Left ventricle myocardium superior (tissue), 1 donor: Measurements from ENCODE around the gene A3GALT2. TPM values are rescaled to one million over a fixed set of nuclear protein-coding genes. Genes with fewer than 3 reads are reported as not detected.

Experiments
- ATAC-seq: fragments of 200-7000 bp; cut with Tn5 transposase; one replicate; pipeline ENCODE4 v1.9.1; 2020; ENCODE audit warnings: mild to moderate bottlenecking, moderate library complexity
- DNase-seq: peaks from one replicate; pipeline ENCODE4 v3.0.0-alpha.2; 2020
- intact Hi-C: fragments of 100-400 bp; cut with micrococcal nuclease; formaldehyde crosslinking; loops from one replicate; pipeline ENCODE4 v1.11.0; 2022
- long read RNA-seq: library from polyadenylated mRNA; unstranded; transcript quantifications from one replicate; pipeline ENCODE4 v2.0.0, GENCODE V29; 2021
- total RNA-seq: library from RNA; stranded (reverse); fragmentation: NEBNext Ultra II Directional; extraction: Animal tissue kit (Norgen Biotek cat#: 25700); gene quantifications from one replicate; pipeline ENCODE4 v1.2.1, GENCODE V29; 2021
- donor health status: DM: no; HTN: yes; CAD: no; lungs with severe emphysema.

A3GALT2 gene
- not detected for total RNA-seq
- long read RNA-seq, result 0 reads

DNA sequence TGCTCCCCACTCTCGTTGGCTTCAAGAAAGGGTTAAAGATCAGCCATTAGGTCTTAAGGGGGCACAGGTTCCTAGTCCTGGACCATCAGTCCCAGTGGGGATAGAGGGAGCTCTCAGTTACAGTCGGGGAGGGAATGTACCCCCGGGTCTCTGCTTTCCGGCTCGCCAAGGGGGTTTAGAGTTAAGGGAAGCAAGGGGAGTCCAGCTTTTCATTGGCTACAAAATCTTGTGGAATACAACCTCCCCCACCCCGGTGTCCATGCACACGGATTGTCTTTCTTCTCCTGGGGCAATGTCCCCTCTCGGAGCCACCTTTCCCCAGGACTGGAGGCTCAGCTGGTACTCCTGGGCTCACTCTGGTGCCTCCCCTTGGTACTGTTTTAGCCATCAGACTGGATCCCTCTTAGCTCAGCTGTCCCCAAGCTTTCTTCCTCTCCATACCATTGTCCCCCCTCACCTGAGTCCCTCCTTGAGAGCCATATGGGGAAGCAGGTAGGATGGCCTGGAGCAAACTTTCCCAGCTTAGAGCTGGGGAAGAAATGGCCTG is at the start of gene A3GALT2:
A3GALT2 (minus strand) TSS at position 480 of the 547 bp plus-strand sequence; CDS start at position 480, 0 bp downstream.
- intact Hi-C loops, result no loop called here
- ATAC-seq, result peak; percentile 6
- DNase-seq, result no peak

DNA sequence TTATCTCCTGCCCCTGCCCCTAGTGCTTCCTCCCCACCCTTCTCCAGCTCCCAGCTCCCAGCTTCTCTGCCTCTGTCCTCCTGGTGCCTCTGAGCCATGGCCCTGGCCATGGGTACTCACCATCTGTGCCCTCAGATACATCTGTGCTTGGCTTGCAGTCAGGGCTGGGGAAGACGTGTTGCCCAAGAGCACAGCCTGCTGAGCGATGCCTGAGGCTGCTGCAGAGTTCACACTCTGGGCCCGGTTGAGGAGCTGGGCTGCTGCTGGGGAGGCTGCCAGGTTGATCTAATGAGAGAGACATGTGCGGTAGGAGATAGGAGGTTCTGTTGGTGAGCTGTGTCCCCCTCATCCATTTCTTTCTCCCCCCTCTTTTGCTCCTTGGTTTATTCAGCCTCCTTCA is 49.4 kb upstream of the A3GALT2 start:
- DNase-seq (peak; percentile 65), ATAC-seq (peak; percentile 57)
- intact Hi-C loops, result no loop called here

DNA sequence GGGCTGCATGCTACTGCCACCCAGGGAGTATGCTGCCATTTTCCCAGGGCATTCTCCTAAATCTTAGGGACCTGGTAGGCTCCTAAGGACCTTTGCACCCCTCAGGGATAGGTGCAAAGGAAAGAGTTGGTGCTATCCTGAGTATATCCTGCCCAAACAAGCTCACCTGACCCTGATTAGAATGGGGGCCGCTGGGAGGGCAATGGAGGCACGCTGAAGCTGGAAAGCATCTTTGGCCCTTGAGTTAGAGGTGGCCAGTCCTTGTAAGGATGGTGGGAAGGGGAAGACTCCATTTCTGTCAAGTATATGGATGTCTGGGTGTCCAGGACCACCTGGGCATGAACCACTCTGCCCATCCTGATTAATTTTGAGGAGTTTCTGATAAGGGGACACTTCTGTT is 48.9 kb upstream of the A3GALT2 start:
- DNase-seq (no peak), ATAC-seq (no peak)
- intact Hi-C loops, result loop anchor here (5.0 to 10.0 kb wide), 2 partner anchors 72 to 235 kb away; no protein-coding TSS in a partner anchor

DNA sequence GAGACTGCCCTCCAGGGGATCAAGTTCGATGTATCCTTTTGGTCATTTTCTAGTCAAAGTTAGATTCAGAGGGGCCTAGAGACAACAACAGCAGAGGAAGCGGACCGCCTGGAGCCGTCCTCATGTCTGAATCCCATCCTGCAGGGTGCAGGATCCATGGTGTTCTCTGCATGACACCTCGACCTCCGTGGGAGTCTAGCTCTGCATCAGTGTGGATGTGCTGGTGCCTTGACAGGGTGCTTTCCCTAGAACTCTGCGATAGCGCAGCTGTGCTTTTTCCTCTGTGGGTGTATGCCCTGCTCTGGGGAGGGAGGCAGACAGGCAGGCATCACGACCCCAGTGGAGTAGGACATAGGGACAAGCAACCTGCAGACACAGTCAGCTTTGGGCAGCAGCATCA is 48.2 kb upstream of the A3GALT2 start:
- intact Hi-C loops, result loop anchor here (5.0 to 10.0 kb wide), 2 partner anchors 72 to 234 kb away; no protein-coding TSS in a partner anchor
- DNase-seq, result no peak
- no peak for ATAC-seq

DNA sequence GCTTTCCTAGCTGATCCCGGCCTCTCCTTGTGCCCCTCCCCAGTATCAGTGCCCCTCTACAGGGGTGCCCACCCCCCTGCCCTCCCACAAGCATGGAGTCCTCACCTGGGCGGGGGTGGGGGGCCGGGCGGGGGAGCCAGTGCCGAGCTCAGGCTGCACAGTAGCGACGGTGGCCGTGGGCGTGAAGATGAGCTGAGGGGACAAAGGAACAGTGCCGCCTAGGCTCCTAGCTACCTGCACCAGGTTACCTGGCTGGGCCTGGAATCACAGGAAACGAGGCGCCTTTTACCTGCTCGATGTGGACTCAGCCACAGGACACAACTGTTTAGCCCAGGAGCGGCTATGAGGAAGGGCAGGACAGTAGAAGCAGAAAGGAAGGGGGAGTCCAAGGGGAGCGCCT is 47.5 kb upstream of the A3GALT2 start:
- no peak for ATAC-seq
- intact Hi-C loops, result loop anchor here (5.0 to 10.0 kb wide), 2 partner anchors 71 to 234 kb away; no protein-coding TSS in a partner anchor
- DNase-seq, result no peak

DNA sequence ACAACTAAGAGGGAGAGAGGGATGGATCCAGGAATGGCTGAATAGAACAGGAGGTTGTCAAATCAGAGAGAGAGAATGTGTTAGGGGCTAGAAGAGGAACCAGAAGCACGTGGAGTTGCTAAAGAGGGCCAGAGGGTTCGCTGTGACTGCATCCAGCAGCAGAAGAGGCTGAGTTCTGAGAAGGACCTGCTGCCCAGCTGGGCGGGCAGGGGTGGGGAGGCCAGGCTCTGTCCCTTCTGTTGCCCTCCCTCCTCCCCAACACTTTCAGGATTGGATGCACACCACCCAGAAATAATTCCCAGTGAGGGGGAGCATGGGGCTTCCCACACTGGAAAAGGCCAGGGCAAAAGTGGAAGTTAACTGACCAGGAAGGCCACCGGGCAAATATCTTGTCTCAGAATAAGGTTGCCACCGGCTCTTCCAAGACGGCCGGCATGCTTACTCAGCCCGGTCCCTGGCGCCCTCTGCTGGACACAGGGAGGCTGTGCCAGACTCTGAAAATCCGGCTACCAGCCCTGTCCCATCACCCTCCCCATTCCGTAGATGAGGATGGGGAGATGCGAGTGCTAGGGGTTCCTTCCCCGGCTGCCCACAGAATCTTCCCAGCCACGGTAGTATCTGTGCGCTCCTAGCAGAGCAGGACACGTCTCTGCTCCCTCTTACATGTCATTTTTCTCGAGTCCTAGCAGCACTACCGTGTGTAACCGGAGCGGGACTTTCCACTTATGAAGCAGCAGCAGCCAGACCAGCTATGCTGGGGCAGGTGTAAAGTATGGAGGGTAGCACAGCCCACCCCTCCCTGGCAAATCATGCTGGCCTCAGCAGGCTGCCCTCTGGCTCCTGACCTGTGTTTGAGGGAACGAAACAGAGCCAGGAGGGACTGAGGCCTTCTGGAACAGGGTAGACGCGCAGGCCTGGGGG is 46.8 kb upstream of the A3GALT2 start:
- peak; percentile 93 for DNase-seq
- peak; percentile 63 for ATAC-seq
- intact Hi-C loops, result loop anchor here (5.0 to 10.0 kb wide), 2 partner anchors 70 to 233 kb away; no protein-coding TSS in a partner anchor

DNA sequence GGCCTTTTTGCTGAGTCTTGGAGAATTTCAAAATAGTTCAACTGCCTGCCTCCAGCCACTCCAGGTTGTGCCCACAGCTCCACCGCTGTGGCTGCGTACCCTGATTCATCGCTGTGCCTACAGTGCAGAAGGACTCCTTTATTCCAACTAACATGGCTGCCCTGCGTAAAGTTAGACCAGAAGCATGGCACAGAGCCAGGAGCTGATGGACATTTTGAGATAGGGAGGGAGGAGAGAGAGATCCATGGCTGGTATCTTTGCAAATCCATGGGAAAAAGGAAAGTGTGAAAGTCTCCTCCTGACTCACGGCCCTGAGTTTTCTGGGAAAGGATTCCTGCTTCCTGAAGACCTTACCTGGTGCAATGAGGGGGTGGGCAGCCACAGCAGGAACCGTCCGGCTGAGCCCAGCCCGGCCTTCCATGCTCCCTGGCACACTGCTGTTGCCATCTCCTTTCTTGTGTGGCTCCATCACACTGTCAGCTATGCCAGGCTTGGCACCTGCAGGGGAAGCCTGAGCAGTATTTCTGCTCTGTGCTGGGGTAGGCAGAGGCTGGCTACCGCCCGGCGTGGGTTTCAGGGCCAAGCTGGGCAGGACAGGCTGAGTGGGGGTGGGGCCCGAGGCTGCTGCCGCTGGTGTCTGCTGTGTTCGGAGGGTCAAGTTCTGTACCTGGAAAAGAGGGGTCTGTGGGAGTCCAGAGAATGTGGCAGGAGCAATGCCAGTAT is 46.0 kb upstream of the A3GALT2 start:
- ATAC-seq, result peak; percentile 36
- peak; percentile 67 for DNase-seq
- intact Hi-C loops, result loop anchor here (5.0 to 10.0 kb wide), 2 partner anchors 70 to 232 kb away; no protein-coding TSS in a partner anchor

DNA sequence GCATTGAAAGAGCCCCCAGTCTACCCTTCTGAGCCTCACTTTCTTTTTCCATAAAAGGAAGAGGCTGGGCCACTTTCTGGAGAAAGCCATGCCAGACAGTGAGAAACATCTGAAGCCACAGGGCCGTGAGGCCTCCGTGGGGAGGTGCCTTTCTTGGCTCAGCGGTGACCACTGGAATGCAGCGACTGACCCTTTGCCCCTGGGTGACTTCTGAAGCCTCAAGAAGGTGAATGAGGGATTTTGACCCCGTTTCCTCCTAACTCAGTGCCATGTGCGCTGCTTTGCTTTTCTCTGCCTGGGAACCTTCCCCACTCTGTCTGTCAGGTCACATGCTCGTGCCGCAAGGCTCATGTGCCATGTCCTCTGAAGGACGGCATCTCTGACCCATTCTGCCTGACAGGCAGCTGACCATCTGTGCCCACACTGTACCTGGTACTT is 44.7 kb upstream of the A3GALT2 start:
- intact Hi-C loops, result loop anchor here (5.0 to 10.0 kb wide), 2 partner anchors 68 to 231 kb away; no protein-coding TSS in a partner anchor
- ATAC-seq, result peak; percentile 74
- DNase-seq, result peak; percentile 74

DNA sequence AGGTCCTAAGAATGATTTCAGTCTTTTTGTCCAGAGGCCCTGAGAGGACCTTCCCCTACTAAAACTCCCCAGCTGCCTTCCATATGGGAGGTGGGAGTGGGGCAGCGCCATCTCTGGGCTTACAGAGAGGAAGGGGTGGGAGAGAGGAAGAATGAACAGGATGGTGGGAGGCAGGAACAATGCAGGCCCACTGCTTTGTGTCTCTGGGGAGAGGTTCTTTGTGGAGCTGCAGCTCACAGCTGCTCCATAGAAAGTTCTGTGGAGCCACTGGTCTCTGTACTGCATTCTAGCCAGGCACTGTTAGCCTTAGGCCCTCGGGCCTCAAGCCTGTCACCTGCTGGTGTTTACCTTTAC is 43.6 kb upstream of the A3GALT2 start:
- intact Hi-C loops, result loop anchor here (10.0 kb wide), 1 partner anchor 230 kb away; no protein-coding TSS in a partner anchor
- no peak for DNase-seq
- ATAC-seq, result no peak

DNA sequence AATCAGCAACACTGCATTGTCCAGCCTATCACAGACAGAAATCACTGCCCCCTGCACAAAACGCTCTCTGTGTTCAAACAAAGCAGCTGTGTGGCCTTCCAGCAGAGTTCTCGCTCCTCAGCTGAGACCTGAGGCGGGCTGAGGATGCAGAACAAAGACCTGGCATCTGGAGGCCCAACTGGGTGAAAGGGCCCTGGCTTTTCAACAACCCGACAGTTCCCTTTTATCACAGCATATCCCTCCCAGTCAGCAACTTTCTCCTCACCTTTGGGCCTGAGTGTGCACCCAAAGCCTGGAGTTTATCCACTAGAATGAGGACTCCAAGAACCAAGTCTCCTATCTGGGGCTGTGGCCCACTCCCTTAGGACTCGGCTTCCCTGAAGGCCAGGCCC is 42.6 kb upstream of the A3GALT2 start:
- no peak for ATAC-seq
- intact Hi-C loops, result loop anchor here (10.0 kb wide), 1 partner anchor 229 kb away; no protein-coding TSS in a partner anchor

DNA sequence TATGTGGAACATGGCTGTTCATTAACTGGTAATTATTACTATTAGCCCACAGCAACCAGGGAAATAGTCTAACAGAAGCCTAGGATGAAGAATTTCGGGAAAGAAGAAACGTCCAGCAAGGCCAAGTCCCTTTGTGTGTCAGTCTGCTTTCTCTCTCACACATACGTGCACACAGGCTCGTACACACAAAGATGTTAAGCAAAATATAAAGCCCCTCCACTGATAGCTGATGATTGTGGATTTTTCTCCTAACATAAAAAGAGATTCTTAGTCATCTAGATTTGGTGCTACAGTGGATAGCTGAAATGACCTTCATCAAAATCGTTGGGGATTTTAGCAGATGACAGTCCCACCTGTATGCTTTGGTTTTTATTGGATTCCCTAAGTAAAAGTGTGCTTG is 42.1 kb upstream of the A3GALT2 start:
- ATAC-seq, result no peak
- intact Hi-C loops, result loop anchor here (10.0 kb wide), 1 partner anchor 228 kb away; no protein-coding TSS in a partner anchor
- no peak for DNase-seq

More for the DNA sequence above, 42.6 kb upstream of the A3GALT2 start:
- no peak for DNase-seq

DNA sequence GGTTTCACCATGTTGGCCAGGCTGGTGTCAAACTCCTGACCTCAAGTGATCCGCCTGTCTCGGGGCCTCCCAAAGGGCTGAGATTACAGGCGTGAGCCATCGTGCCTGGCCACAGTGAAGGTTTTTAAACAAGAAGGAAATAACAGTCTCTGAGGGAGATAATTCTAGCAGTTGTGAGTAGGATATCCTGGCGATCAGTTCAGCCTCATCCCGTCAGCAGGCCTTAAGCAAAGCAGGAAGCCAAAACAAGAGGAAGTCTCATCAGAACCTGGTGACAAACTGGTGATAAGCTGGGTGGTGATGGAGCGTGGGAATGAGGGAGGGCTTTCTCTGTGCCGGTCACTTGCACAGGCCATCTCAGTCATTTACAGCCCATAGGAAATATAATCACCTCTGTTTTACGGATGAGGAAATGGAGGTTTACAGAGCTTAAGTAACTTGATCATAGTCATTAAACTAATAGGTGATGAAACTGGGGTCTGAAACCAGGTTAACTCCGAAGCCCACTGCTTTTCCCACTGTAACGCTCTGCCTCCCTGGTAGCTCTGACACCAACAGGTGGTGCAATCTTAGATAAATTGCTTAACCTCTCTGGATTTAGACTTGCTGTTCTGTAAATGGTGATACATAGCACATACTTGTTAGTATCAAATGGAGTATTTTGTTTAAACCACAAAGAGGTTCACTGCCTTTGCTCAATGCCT is 40.8 kb upstream of the A3GALT2 start:
- intact Hi-C loops, result loop anchor here (10.0 kb wide), 1 partner anchor 227 kb away; no protein-coding TSS in a partner anchor
- ATAC-seq (peak; percentile 44), DNase-seq (no peak)

DNA sequence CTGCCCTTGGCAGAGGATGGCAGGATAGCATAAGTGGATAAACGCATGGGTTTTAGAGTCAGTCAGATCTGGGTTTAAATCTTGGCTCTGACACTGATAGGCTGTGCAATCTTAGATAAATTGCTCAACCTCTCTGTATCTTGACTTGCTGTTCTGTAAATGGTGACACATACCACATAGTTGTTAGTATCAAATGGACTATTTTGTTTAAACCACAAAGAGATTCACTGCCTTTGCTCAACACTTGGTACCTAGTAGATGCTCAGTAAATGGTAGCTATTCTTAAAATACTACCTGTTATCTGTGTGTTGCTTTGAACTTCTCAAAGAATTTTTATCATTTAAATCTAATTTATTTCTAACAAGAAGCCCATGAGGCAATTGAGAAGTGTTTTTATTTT is 39.5 kb upstream of the A3GALT2 start:
- ATAC-seq (no peak), DNase-seq (no peak)
- intact Hi-C loops, result loop anchor here (10.0 kb wide), 1 partner anchor 226 kb away; no protein-coding TSS in a partner anchor

DNA sequence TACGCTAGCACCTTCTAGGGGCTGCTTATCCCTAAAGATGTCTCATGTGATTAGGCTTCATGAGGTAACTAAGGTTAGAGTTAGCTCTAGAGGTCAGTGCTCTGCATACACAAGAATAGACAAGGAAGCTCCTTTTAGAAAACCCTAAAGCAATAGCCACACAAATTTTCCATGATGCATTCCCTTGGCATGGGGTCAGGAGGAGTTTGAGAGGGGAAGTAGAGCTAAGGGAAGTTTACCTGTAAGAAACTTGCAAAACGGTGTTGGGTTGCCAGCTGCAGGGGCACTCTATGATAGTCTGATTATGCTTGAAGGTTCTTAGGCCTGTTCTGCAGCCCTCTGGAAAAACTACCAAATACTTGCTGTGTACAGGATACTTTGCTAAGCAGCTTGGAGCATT is 39.0 kb upstream of the A3GALT2 start:
- DNase-seq (no peak), ATAC-seq (no peak)
- intact Hi-C loops, result loop anchor here (10.0 kb wide), 1 partner anchor 225 kb away; no protein-coding TSS in a partner anchor

DNA sequence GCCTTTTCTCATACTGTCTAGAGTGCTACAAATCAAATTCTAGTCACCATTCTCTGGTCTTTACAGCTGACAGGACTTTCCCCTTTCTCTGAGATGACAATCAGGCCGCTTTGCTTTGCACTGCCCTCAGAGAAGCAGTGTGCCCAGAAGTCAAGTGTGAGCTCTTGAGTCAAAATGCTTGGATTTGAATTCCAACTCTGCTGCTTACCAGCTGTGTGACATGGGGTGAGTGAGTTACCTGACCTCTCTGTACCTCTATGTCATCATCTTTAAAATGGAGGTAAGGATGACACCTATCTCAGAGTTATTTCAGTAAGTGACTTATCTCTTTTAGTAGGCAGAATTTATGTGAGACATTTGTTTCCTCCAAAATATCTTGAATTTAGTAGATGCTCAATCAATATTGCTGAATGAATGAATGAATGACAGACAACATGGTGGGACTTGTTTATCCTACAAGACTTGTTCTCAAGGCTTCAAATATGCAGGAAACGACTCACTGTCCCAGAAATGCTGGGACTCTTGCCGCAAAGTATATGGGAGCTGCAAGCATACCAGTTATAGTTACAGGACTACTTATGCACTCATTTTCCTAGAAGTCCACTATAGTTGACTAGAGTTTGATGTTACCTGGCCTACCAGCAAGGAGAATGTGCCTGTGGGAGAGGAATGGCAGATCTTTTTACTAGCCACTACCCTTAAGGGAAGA is 38.1 kb upstream of the A3GALT2 start:
- DNase-seq, result no peak
- intact Hi-C loops, result no loop called here
- ATAC-seq, result no peak

DNA sequence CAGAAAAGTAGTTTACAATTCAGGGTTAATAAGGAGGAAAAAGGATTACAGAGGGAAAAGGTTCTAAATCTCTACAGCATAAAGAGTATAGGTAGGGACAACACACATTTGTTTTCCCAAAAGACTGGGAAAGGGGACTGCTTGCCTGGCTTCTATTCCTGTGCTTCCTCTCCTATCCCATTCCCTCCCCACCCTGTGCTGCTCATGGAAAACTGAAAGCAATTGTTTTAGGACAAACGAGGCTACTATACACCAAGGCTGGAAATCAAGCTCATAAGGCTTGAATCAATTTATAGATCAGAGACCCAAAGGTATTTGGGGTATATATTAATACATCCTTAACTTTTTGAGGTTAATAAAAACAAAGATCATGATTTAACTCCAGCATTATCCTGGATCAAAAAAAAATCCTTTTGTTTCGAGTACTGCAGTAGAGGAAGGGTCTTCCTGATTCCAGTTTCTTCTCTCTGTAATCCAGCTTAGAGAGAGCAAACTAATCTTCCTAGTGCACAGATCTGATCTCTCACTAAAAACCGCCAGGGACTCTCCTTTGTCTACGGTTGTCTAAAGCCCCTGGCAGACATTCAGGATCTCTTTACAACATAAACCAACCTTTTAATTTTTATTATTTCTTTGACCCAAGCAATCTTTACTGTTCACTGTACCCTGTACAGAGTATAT is 37.4 kb upstream of the A3GALT2 start:
- intact Hi-C loops, result no loop called here
- ATAC-seq (no peak), DNase-seq (no peak)

DNA sequence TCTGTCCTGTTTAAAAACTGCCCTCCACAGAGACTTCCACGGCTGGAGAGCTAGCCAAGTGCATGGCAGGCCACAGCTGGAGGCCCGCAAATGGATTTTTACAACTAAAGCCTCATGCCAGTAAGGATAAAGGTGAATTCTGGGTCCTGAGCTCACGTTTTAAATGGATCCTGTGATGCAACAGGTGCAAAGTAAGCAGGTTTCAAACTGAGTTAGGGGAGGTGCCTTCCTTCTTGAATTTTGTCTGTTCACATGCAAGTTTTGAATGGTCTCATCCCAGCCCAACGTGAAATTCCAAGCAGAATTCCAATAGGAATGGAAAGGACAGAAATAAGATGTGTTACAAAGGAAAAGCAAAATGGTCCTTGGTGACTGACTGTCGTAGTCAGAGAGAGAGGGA is 36.2 kb upstream of the A3GALT2 start:
- DNase-seq (no peak), ATAC-seq (no peak)
- intact Hi-C loops, result no loop called here
